H7 (cell line): Measurements from ENCODE around the gene APOL1. TPM values are rescaled to one million over a fixed set of nuclear protein-coding genes. Genes with fewer than 3 reads are reported as not detected.

Experiments
- DNase-seq: peaks from one replicate; pipeline ENCODE4 v3.0.0; 2012
- H3K27me3 ChIP-seq: 2 replicates; pipeline ENCODE4 v1.6.0; 2011; ENCODE audit warnings: mild to moderate bottlenecking, low read length; ENCODE audit not compliant: control insufficient read depth, insufficient read depth
- H3K36me3 ChIP-seq: replicated peaks from 2 replicates; pipeline ENCODE4 v1.5.1; 2011; ENCODE audit warnings: low read length; ENCODE audit not compliant: control insufficient read depth, insufficient read depth
- H3K4me3 ChIP-seq: 2 replicates; pipeline ENCODE4 v1.5.1; 2011; ENCODE audit warnings: low read depth, mild to moderate bottlenecking, control low read depth, low read length, moderate library complexity; ENCODE audit not compliant: insufficient read depth
- total RNA-seq: library from RNA; depleted of rRNA; stranded (reverse); fragments of >200 nt; shearing (Covaris generic); gene quantifications from 2 replicates; pipeline ENCODE4 v1.2.3, GENCODE V29; 2014; rRNA removed

APOL1 gene
- total RNA-seq, 1 experiment from 2014 or later: not detected

GRCh38 chr22:36304429-36304828, 51.5 kb downstream of the APOL1 start:
- Histone ChIP-seq H3K4me3 (no peak overlapping the region), H3K27me3 (no peaks in the 10 kb centered on the region), H3K36me3 (peaks cover 67% of the 10 kb centered on the region)
- no peak for DNase-seq

GRCh38 chr22:36305813-36306212, 52.9 kb downstream of the APOL1 start:
- no peak overlapping the region for H3K4me3 ChIP-seq
- DNase-seq: no peak
- no peaks in the 10 kb centered on the region for H3K27me3 ChIP-seq
- peaks cover 60% of the 10 kb centered on the region for H3K36me3 ChIP-seq

- no peak overlapping the region for H3K4me3 ChIP-seq
- H3K27me3 ChIP-seq: no peaks in the 10 kb centered on the region
- H3K36me3 ChIP-seq: peaks cover 60% of the 10 kb centered on the region
- no peak for DNase-seq
Measured at GRCh38 chr22:36306227-36306626, 53.3 kb downstream of the APOL1 start.

- Histone ChIP-seq H3K36me3 (peaks cover 67% of the 10 kb centered on the region), H3K27me3 (no peaks in the 10 kb centered on the region), H3K4me3 (no peak overlapping the region)
- DNase-seq: no peak
Measured at GRCh38 chr22:36308880-36309279, 55.9 kb downstream of the APOL1 start.

- H3K27me3 ChIP-seq: no peaks in the 10 kb centered on the region
- peaks cover 59% of the 10 kb centered on the region for H3K36me3 ChIP-seq
- no peak overlapping the region for H3K4me3 ChIP-seq
- no peak for DNase-seq
Measured at GRCh38 chr22:36311386-36312085, 58.6 kb downstream of the APOL1 start.

- Histone ChIP-seq H3K27me3 (no peaks in the 10 kb centered on the region), H3K4me3 (no peak overlapping the region), H3K36me3 (peaks cover 67% of the 10 kb centered on the region)
- no peak for DNase-seq
Measured at GRCh38 chr22:36315325-36315724, 62.4 kb downstream of the APOL1 start.

GRCh38 chr22:36316419-36316818, 63.5 kb downstream of the APOL1 start:
- H3K27me3 ChIP-seq: no peaks in the 10 kb centered on the region
- no peak for DNase-seq
- H3K4me3 ChIP-seq: no peak overlapping the region
- peaks cover 65% of the 10 kb centered on the region for H3K36me3 ChIP-seq

Other genes starting within 250 kb of the APOL1 start
- gene RBFOX2, start 224.3 kb upstream of the APOL1 start, total RNA-seq: 77.7 and 87.2 TPM in 2 replicates
- 0.28 TPM in 1 of 2 replicates, not detected in the other for gene APOL3, start 92.4 kb upstream of the APOL1 start, total RNA-seq
- not detected in 2 replicates for gene APOL4, start 51.3 kb upstream of the APOL1 start, total RNA-seq
- 14.9 and 18.0 TPM in 2 replicates for gene APOL2, start 13.6 kb upstream of the APOL1 start, total RNA-seq
- gene MYH9, start 134.8 kb downstream of the APOL1 start, total RNA-seq: 117 and 149 TPM in 2 replicates
- gene TXN2, start 228.5 kb downstream of the APOL1 start, total RNA-seq: 22.4 and 29.8 TPM in 2 replicates